HepG2 (cell line): ENCODE data around the gene ERRFI1. TPM values are rescaled to one million over a fixed set of nuclear protein-coding genes. Genes with fewer than 3 reads are reported as not detected.

ENCODE experiments used
- ARID3A ChIP-seq: IDR thresholded peaks from 2 replicates; pipeline ENCODE4 v1.6.1; 2012; ENCODE audit warnings: low read depth, low read length, improper control_type of control experiment
- BORCS8-MEF2B ChIP-seq: sonication (generic); formaldehyde crosslinking; IDR thresholded peaks from 2 replicates; pipeline ENCODE4 v1.8.0; 2022; ENCODE audit warnings: mild to moderate bottlenecking, missing genetic modification reagents
- HNF4A ChIP-seq: sonication (generic); formaldehyde crosslinking; IDR thresholded peaks from 2 replicates; pipeline ENCODE4 v1.4.0; 2020; ENCODE audit warnings: missing genetic modification reagents
- IKZF5 ChIP-seq: IDR thresholded peaks from 2 replicates; pipeline ENCODE4 v1.6.1; 2018; ENCODE audit warnings: missing genetic modification reagents, mild to moderate bottlenecking, missing compliant biosample characterization
- JUNB ChIP-seq: sonication (generic); formaldehyde crosslinking; IDR thresholded peaks from 2 replicates; pipeline ENCODE4 v1.8.0; 2022; ENCODE audit warnings: missing genetic modification reagents, mild to moderate bottlenecking, borderline replicate concordance
- MED1 ChIP-seq: sonication (generic); formaldehyde crosslinking; IDR thresholded peaks from 2 replicates; pipeline ENCODE4 v1.4.0; 2020; ENCODE audit warnings: missing genetic modification reagents
- NCOA2 ChIP-seq: sonication (generic); formaldehyde crosslinking; IDR thresholded peaks from 2 replicates; pipeline ENCODE4 v1.8.0; 2022; ENCODE audit warnings: inconsistent platforms
- ZC3H13 ChIP-seq: sonication (generic); formaldehyde crosslinking; IDR thresholded peaks from 2 replicates; pipeline ENCODE4 v1.8.1; 2023; ENCODE audit warnings: mild to moderate bottlenecking, missing genetic modification reagents, moderate library complexity
- ZGPAT ChIP-seq: IDR thresholded peaks from 2 replicates; pipeline ENCODE4 v1.6.1; 2016; ENCODE audit warnings: mild to moderate bottlenecking
- ZNF557 ChIP-seq: sonication (generic); formaldehyde crosslinking; IDR thresholded peaks from 2 replicates; pipeline ENCODE4 v1.4.0; 2020; ENCODE audit warnings: missing genetic modification reagents
- ZNF597 ChIP-seq: sonication (generic); formaldehyde crosslinking; IDR thresholded peaks from 2 replicates; pipeline ENCODE4 v1.5.0; 2020; ENCODE audit warnings: missing genetic modification reagents
- ZNF746 ChIP-seq: sonication (generic); formaldehyde crosslinking; IDR thresholded peaks from 2 replicates; pipeline ENCODE4 v1.8.0; 2022; ENCODE audit warnings: mild to moderate bottlenecking, missing genetic modification reagents
- ZNF772 ChIP-seq: sonication (generic); formaldehyde crosslinking; IDR thresholded peaks from 2 replicates; pipeline ENCODE4 v1.5.0; 2020; ENCODE audit warnings: mild to moderate bottlenecking, missing genetic modification reagents
- ZNF790 ChIP-seq: sonication (generic); formaldehyde crosslinking; IDR thresholded peaks from 2 replicates; pipeline ENCODE4 v1.8.0; 2022; ENCODE audit warnings: missing genetic modification reagents, mild to moderate bottlenecking, borderline replicate concordance
- polyA plus RNA-seq, 8 experiments: library from polyadenylated mRNA; depleted of rRNA in 3 of 8; stranded (reverse) in 7 of 8; unstranded in 1 of 8; fragments of >200 nt; fragmentation: Illumina TruSeq in 4 of 8; extraction: Trizol in 4 of 8; gene quantifications; 2 replicates each; pipeline versions ENCODE4 v1.2.1 to v1.2.3, GENCODE V29; 2011 to 2016; ENCODE audit warnings: low read depth in 4 of 8, missing spikeins in 1 of 8, mixed read lengths in 1 of 8; ENCODE audit not compliant: insufficient read depth in 1 of 8
- total RNA-seq, 5 experiments: library from RNA; depleted of rRNA; stranded (reverse); fragments of >200 nt; fragmentation: Illumina TruSeq; extraction: Trizol; gene quantifications; 2 replicates each; pipeline ENCODE4 v1.2.3, GENCODE V29; 2016; ENCODE audit warnings: low read depth in 1 of 5
- TF ChIP-seq, protein P1 (sequence below): sonication (generic); formaldehyde crosslinking; IDR thresholded peaks from 2 replicates; pipeline ENCODE4 v1.4.0; 2020; ENCODE audit warnings: missing genetic modification reagents, borderline replicate concordance
- TF ChIP-seq, protein P2 (sequence below): sonication (generic); formaldehyde crosslinking; IDR thresholded peaks from 2 replicates; pipeline ENCODE4 v1.4.0; 2020; ENCODE audit warnings: low read depth, mild to moderate bottlenecking, missing genetic modification reagents
- TF ChIP-seq, protein P3 (sequence below): sonication (generic); formaldehyde crosslinking; IDR thresholded peaks from 2 replicates; pipeline ENCODE4 v1.8.0; 2023; ENCODE audit warnings: mild to moderate bottlenecking, missing genetic modification reagents

The ERRFI1 gene
- total and polyA plus RNA-seq, 2 of the 13 experiments (the other 11 are each of a cell fraction or from before 2014, with no cell fraction given), result 84.4 to 753 TPM

- TF ChIP-seq, protein P1, sequence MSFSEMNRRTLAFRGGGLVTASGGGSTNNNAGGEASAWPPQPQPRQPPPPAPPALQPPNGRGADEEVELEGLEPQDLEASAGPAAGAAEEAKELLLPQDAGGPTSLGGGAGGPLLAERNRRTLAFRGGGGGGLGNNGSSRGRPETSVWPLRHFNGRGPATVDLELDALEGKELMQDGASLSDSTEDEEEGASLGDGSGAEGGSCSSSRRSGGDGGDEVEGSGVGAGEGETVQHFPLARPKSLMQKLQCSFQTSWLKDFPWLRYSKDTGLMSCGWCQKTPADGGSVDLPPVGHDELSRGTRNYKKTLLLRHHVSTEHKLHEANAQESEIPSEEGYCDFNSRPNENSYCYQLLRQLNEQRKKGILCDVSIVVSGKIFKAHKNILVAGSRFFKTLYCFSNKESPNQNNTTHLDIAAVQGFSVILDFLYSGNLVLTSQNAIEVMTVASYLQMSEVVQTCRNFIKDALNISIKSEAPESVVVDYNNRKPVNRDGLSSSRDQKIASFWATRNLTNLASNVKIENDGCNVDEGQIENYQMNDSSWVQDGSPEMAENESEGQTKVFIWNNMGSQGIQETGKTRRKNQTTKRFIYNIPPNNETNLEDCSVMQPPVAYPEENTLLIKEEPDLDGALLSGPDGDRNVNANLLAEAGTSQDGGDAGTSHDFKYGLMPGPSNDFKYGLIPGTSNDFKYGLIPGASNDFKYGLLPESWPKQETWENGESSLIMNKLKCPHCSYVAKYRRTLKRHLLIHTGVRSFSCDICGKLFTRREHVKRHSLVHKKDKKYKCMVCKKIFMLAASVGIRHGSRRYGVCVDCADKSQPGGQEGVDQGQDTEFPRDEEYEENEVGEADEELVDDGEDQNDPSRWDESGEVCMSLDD, result peak; percentile 94
- peak; percentile 94 for TF ChIP-seq ZGPAT
- peak; percentile 96 for TF ChIP-seq NCOA2
- peak; percentile 95 for TF ChIP-seq ZNF772
- TF ChIP-seq HNF4A, result peak; percentile 77
- TF ChIP-seq, protein P2, sequence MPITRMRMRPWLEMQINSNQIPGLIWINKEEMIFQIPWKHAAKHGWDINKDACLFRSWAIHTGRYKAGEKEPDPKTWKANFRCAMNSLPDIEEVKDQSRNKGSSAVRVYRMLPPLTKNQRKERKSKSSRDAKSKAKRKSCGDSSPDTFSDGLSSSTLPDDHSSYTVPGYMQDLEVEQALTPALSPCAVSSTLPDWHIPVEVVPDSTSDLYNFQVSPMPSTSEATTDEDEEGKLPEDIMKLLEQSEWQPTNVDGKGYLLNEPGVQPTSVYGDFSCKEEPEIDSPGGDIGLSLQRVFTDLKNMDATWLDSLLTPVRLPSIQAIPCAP (CRISPR knock-in tag), result no peak
- 0 out of 2 replicates have a peak, but pooled peaks have one; percentile 36 for TF ChIP-seq BORCS8-MEF2B (CRISPR knock-in tag)
- TF ChIP-seq ZNF790 (CRISPR knock-in tag), result 0 out of 2 replicates have a peak, but pooled peaks have one; percentile 19
- TF ChIP-seq ZNF557 (CRISPR knock-in tag), result 0 out of 2 replicates have a peak, but pooled peaks have one; percentile 19
- peak; percentile 29; the same call in 1 of the 2 replicates for TF ChIP-seq JUNB (CRISPR knock-in tag)
- TF ChIP-seq ZC3H13, result peak; percentile 92
- peak; percentile 91 for TF ChIP-seq IKZF5 (CRISPR knock-in tag)
- TF ChIP-seq, protein P3, sequence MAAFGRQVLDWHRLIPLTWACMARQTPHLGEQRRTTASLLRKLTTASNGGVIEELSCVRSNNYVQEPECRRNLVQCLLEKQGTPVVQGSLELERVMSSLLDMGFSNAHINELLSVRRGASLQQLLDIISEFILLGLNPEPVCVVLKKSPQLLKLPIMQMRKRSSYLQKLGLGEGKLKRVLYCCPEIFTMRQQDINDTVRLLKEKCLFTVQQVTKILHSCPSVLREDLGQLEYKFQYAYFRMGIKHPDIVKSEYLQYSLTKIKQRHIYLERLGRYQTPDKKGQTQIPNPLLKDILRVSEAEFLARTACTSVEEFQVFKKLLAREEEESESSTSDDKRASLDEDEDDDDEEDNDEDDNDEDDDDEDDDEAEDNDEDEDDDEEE, result 0 out of 2 replicates have a peak, but pooled peaks have one; percentile 3
- no peak for TF ChIP-seq ZNF597 (CRISPR knock-in tag)
- peak; percentile 99 for TF ChIP-seq MED1 (CRISPR knock-in tag)
- peak; percentile 88 for TF ChIP-seq ZNF746 (CRISPR knock-in tag)
- peak; percentile 80 for TF ChIP-seq ARID3A
Observed at GRCh38 chr1:8026976-8027747, 1.1 kb upstream of the ERRFI1 start (continued).
